ENCODE data around the gene IFIT1.
"Not testable (repeated sequence)": the region's sequence is repeated elsewhere in the genome, so short reads cannot be mapped to it uniquely, and the experiment has no call there.

DNA sequence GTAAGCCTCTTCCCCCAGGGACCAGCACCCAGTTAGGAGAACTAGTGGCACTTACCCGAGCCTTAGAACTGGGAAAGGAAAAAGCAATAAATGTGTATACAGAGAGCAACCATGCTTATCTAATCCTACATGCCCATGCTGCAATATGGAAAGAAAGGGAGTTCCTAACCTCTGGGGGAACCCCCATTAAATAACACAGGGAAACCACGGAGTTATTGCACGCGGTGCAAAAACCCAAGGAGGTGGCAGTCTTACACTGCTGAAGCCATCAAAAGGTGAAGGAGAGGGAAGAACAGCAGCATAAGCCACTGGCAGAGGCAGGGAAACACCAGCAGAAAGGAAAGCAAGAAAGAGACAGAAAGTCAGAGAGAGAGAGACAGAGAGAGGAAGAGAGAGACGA is 18.1 kb downstream of the IFIT1 start:
- TF ChIP-seq EZH2 (IDR thresholded peaks at IDR 0.05; ENCODE audit: low read depth), result not testable (repeated sequence)
- TF ChIP-seq, protein P1, sequence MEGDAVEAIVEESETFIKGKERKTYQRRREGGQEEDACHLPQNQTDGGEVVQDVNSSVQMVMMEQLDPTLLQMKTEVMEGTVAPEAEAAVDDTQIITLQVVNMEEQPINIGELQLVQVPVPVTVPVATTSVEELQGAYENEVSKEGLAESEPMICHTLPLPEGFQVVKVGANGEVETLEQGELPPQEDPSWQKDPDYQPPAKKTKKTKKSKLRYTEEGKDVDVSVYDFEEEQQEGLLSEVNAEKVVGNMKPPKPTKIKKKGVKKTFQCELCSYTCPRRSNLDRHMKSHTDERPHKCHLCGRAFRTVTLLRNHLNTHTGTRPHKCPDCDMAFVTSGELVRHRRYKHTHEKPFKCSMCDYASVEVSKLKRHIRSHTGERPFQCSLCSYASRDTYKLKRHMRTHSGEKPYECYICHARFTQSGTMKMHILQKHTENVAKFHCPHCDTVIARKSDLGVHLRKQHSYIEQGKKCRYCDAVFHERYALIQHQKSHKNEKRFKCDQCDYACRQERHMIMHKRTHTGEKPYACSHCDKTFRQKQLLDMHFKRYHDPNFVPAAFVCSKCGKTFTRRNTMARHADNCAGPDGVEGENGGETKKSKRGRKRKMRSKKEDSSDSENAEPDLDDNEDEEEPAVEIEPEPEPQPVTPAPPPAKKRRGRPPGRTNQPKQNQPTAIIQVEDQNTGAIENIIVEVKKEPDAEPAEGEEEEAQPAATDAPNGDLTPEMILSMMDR (conservative IDR thresholded peaks at IDR 0.05), result not testable (repeated sequence)

Measured in PC-9 (cell line).